Upper lobe of left lung (tissue), 6 donors: ENCODE measurements around the gene ZNF792. TPM values are rescaled to one million over a fixed set of nuclear protein-coding genes. Genes with fewer than 3 reads are reported as not detected.
"Not testable (repeated sequence)": the region's sequence is repeated elsewhere in the genome, so short reads cannot be mapped to it uniquely, and the experiment has no call there.

Source experiments
- ATAC-seq, 2 donors: fragments of 200-7000 bp; cut with Tn5 transposase; one replicate each; pipeline ENCODE4 v1.9.1; 2022; ENCODE audit warnings: mild to moderate bottlenecking in 2 of 2, moderate library complexity in 2 of 2; ENCODE audit not compliant: low FRiP score in 2 of 2
- DNase-seq, 2 donors: peaks; one replicate each; pipeline ENCODE4 v3.0.0-alpha.2; 2019 to 2020
- H3K27ac ChIP-seq, 4 donors: fragments of 200-600 bp; sonication (generic); one replicate each; pipeline ENCODE4 v1.5.1; 2016 to 2019
- H3K27me3 ChIP-seq, 4 donors: fragments of 200-600 bp; sonication (generic); one replicate each; pipeline ENCODE4 v1.5.1; 2017 to 2019
- H3K36me3 ChIP-seq, 4 donors: fragments of 200-600 bp; sonication (generic); one replicate each; pipeline ENCODE4 v1.5.1; 2016 to 2019
- H3K4me1 ChIP-seq, 4 donors: fragments of 200-600 bp; sonication (generic); one replicate each; pipeline ENCODE4 v1.5.1; 2018 to 2019
- H3K4me3 ChIP-seq, 4 donors: fragments of 200-600 bp; sonication (generic); one replicate each; pipeline ENCODE4 v1.5.1; 2017 to 2019; ENCODE audit warnings: mild to moderate bottlenecking in 2 of 4, moderate library complexity in 1 of 4
- H3K9me3 ChIP-seq, 4 donors: fragments of 200-600 bp; sonication (generic); one replicate each; pipeline ENCODE4 v1.5.1; 2018 to 2019
- EP300 ChIP-seq, 4 donors: sonication (generic); formaldehyde crosslinking; IDR thresholded peaks; one replicate each; pipeline ENCODE4 v1.5.1; 2017; ENCODE audit warnings: antibody characterized with exemption in 4 of 4, control low read depth in 2 of 4
- POLR2A ChIP-seq, 4 donors: fragments of 450-650 bp; IDR thresholded peaks; one replicate each; pipeline ENCODE4 v1.5.1; 2016 to 2017; ENCODE audit warnings: antibody characterized with exemption in 4 of 4, mild to moderate bottlenecking in 2 of 4
- POLR2AphosphoS5 ChIP-seq, 2 donors: sonication (generic); formaldehyde crosslinking; IDR thresholded peaks; one replicate each; pipeline ENCODE4 v1.5.1; 2017; ENCODE audit warnings: antibody characterized with exemption in 2 of 2
- WGBS, 2 donors: methylation state at CpG; one replicate each; pipeline ENCODE4 v1.1.5; 2017 to 2018; 5-methylcytosine and 5-hydroxymethylcytosine counted together
- total RNA-seq, 6 donors: library from RNA; depleted of rRNA in 4 of 6; stranded (reverse); fragments of >200 nt in 4 of 6; gene quantifications; one replicate each; pipeline versions ENCODE4 v1.1.0 to v1.2.1, GENCODE V29; 2016 to 2021
- TF ChIP-seq, protein P1 (sequence below), 6 experiments: fragments of 450-650 bp in 4 of 6; fragments of 200-600 bp in 2 of 6; sonication (generic) in 2 of 6; IDR thresholded peaks; one replicate each; pipeline ENCODE4 v1.5.1; 2016 to 2019; ENCODE audit warnings: antibody characterized with exemption in 6 of 6
- donor health status: DM: no; HTN: no; CAD: no; lungs with moderate emphysema.
- donor health status: DM: no; HTN: yes; CAD: no; lungs with severe emphysema.

Gene ZNF792
- total RNA-seq, 6 donors from 2014 or later, result 8.3 to 14.5 (median 9.8) TPM

DNA sequence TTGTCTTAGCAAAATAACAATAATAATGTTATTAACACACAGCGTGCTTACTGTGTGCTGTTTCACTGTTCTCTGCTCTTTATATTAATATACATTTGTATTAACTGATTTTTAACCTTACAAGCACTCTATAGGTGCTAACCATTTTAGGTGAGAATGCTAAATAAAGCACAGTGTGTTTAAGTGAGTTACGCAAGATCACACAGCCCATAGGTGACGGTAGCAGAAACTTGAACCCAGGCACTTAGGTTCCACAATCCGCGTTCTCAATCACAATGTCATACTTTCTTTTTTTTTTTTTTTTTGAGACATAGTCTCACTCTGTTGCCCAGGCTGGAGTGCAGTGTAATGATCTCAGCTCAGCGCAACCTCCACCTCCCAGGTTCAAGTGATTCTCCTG is 31.5 kb downstream of the ZNF792 start:
- Histone ChIP-seq H3K36me3 (peaks cover 4 to 56% (median 21%) of the 10 kb centered on the region in 4 donors), H3K4me3 (no peak overlapping the region), H3K9me3 (no peaks in the 10 kb centered on the region), H3K27me3 (no peaks in the 10 kb centered on the region), H3K4me1 (peaks cover 4 to 5% (median 5%) of the 10 kb centered on the region in 4 donors), H3K27ac (no peak overlapping the region)
- TF ChIP-seq POLR2A (IDR thresholded peaks at IDR 0.05), result no peak
- TF ChIP-seq EP300 (IDR thresholded peaks at IDR 0.05), result no peak
- no peak for TF ChIP-seq POLR2AphosphoS5 (IDR thresholded peaks at IDR 0.05)
- TF ChIP-seq, protein P1, sequence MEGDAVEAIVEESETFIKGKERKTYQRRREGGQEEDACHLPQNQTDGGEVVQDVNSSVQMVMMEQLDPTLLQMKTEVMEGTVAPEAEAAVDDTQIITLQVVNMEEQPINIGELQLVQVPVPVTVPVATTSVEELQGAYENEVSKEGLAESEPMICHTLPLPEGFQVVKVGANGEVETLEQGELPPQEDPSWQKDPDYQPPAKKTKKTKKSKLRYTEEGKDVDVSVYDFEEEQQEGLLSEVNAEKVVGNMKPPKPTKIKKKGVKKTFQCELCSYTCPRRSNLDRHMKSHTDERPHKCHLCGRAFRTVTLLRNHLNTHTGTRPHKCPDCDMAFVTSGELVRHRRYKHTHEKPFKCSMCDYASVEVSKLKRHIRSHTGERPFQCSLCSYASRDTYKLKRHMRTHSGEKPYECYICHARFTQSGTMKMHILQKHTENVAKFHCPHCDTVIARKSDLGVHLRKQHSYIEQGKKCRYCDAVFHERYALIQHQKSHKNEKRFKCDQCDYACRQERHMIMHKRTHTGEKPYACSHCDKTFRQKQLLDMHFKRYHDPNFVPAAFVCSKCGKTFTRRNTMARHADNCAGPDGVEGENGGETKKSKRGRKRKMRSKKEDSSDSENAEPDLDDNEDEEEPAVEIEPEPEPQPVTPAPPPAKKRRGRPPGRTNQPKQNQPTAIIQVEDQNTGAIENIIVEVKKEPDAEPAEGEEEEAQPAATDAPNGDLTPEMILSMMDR (IDR thresholded peaks at IDR 0.05), result no peak
- ATAC-seq (no peak), DNase-seq (no peak)
- WGBS, 2 donors, result 95 to 96% methylated on average over 6 of the region's 6 CpGs

DNA sequence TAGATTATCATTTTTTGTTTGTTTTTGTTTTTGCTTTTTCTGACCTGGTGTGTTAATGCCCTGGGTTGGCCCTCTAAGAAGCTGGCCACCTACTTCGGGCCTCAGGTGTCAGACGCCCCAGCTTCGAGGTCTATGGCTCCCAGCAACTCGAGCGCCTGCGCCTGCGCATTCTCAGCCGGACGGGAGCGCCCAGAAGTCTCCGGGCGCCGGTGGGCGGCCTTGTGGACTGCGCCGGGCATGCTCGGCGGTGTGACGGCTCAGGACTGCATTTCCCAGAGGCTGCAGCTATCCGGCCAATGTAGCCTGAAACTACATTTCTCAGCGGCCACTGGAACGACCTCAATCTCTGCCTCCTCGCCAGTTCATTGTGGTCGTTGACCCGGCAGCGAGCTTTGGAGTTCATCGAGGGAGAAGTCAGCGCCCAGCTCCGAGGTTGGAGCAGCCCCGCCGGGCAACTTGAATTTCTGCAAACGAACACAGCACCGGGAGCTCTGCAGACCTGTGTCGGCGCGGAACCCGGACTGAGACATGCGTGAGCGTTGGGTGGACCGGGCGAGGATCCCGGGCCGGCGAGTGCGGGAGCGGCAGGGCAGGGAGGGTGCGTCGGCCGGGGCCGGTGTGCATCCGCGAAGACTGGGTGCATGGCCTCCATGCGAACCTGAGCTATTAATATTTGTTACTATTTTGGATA is 37.2 kb downstream of the ZNF792 start, which contains the start of gene ZNF30:
Gene ZNF30 (plus strand): TSS at position 219 of the 691 bp plus-strand sequence. CDS start 3,045 bp downstream, outside the sequence.
- peak within 1 kb of the TSS; percentile 56 to 70 (median 68) for H3K4me3 ChIP-seq
- TF ChIP-seq POLR2AphosphoS5 (IDR thresholded peaks at IDR 0.05) (peak in 1 of 2 donors; percentile 75), POLR2A (IDR thresholded peaks at IDR 0.05) (peak in 2 of 4 donors; percentile 26 to 65), EP300 (IDR thresholded peaks at IDR 0.05) (no peak)
- TF ChIP-seq, protein P1 (IDR thresholded peaks at IDR 0.05), result peak in 3 of 6 experiments; percentile 22 to 28 (median 23)
- no peaks in the 10 kb centered on the region for H3K9me3 ChIP-seq
- peak; percentile 93 to 97 for DNase-seq
- ATAC-seq, result peak; percentile 98
- WGBS, 2 donors, result 0 to 3% methylated on average over 26 to 40 of the region's 53 CpGs
- H3K36me3 ChIP-seq, result peaks cover 0 to 10% (median under 1%) of the 10 kb centered on the region in 4 donors
- no peaks in the 10 kb centered on the region for H3K27me3 ChIP-seq
- peak within 1 kb of the TSS; percentile 52 to 87 (median 68) for H3K27ac ChIP-seq
- peaks cover 9 to 17% (median 14%) of the 10 kb centered on the region in 4 donors for H3K4me1 ChIP-seq

DNA sequence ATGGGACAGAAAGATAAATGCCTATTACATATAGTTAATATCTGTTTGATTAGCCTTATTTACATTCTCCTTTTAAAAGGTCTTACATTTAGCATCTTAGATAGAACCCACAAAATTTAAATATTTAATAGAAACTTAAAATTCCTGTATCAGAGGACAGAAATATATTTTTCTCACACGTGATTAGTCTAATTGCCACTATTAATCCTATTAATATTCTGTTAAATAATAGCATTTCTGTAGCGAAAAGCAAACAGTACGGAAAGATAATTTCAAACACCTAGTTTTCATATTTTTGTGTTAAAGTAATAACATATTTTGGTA is 37.7 kb downstream of the ZNF792 start:
- ATAC-seq (no peak), DNase-seq (no peak)
- WGBS, 2 donors, result 75 to 78% methylated on average over 3 of the region's 3 CpGs
- Histone ChIP-seq H3K9me3 (no peaks in the 10 kb centered on the region), H3K4me1 (peaks cover 9 to 17% (median 14%) of the 10 kb centered on the region in 4 donors), H3K27ac (peak overlapping the region in 3 of 4 donors; percentile 67 to 87 (median 70)), H3K4me3 (peak overlapping the region in 2 of 4 donors; percentile 56 to 69), H3K27me3 (no peaks in the 10 kb centered on the region), H3K36me3 (peaks cover 0 to 5% (median 0%) of the 10 kb centered on the region in 4 donors)
- TF ChIP-seq EP300 (IDR thresholded peaks at IDR 0.05) (no peak), POLR2AphosphoS5 (IDR thresholded peaks at IDR 0.05) (no peak), POLR2A (IDR thresholded peaks at IDR 0.05) (no peak)
- TF ChIP-seq, protein P1 (IDR thresholded peaks at IDR 0.05), result no peak

DNA sequence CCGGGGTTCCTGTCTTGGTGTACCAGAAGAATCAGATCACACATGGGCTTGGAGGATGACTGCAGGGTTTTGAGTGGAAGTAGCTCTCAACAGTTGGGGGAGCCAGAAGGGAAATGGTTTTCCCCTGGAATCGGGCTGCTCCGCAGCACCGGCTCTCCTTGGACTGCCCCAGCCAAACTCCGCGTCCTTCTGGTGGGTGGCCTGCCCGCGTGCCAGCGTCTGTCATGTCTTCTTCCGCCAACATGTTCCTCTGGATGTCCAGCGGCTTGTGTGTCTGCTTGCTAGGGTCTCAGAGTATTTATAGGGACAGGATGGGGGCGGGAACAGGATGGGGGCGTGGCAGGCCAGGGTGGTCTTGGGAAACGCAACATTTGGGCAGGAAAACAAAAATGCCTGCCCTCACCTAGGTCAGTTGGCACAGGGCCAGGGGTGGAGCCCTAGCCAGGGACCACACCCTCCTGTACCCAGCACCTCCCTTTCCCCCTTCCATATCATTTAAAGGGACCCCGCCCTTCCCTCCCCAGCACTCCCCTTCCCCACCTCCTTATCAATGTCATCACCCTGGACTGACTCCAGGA is 38.7 kb downstream of the ZNF792 start:
- no peaks in the 10 kb centered on the region for H3K27me3 ChIP-seq
- ATAC-seq (no peak), DNase-seq (peak in 1 of 2 donors; percentile 52)
- no peak overlapping the region for H3K4me3 ChIP-seq
- peaks cover 9 to 17% (median 14%) of the 10 kb centered on the region in 4 donors for H3K4me1 ChIP-seq
- no peak for TF ChIP-seq POLR2A (IDR thresholded peaks at IDR 0.05)
- TF ChIP-seq, protein P1 (IDR thresholded peaks at IDR 0.05), result no peak
- no peak for TF ChIP-seq POLR2AphosphoS5 (IDR thresholded peaks at IDR 0.05)
- no peak for TF ChIP-seq EP300 (IDR thresholded peaks at IDR 0.05)
- H3K9me3 ChIP-seq, result no peaks in the 10 kb centered on the region
- no peak overlapping the region for H3K27ac ChIP-seq
- WGBS, 2 donors, result 86 to 90% methylated on average over 12 to 15 of the region's 15 CpGs
- no peaks in the 10 kb centered on the region for H3K36me3 ChIP-seq

DNA sequence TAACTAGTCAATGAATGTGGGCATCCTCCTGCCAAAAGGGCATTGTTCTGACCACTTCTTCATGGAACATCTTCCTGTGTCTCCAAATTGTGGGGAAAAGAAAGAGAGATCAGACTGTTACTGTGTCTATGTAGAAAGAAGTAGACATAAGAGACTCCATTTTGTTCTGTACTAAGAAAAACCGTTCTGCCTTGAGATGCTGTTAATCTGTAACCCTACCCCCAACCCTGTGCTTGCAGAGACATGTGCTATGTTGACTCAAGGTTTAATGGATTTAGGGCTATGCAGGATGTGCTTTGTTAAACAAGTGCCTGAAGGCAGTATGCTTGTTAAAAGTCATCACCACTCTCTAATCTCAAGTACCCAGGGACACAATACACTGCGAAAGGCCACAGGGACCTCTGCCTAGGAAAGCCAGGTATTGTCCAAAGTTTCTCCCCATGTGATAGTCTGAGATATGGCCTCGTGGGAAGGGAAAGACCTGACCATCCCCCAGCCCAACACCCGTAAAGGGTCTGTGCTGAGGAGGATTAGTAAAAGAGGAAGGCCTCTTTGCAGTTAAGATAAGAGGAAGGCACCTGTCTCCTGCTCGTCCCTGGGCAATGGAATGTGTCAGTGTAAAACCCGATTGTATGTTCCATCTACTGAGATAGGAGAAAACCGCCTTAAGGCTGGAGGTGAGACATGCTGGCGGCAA is 43.8 kb downstream of the ZNF792 start:
- H3K36me3 ChIP-seq, H3K27me3 ChIP-seq, H3K4me3 ChIP-seq, DNase-seq, ATAC-seq, H3K27ac ChIP-seq, H3K4me1 ChIP-seq: not testable (repeated sequence)
- WGBS, 2 donors, result 63 to 80% methylated on average over 8 of the region's 8 CpGs
- H3K9me3 ChIP-seq, result peaks cover 0 to 21% (median 15%) of the 10 kb centered on the region in 4 donors
